IMR-90 (cell line): ENCODE measurements around the gene IL1RAP.

ENCODE experiments used
- BHLHE40 ChIP-seq: fragments of 150-350 bp; IDR thresholded peaks from 2 replicates; pipeline ENCODE4 v1.6.1; 2016; ENCODE audit warnings: mild to moderate bottlenecking, low read depth, low read length
- CEBPB ChIP-seq: IDR thresholded peaks from 2 replicates; pipeline ENCODE4 v1.6.1; 2012; ENCODE audit warnings: low read depth, low read length, improper control_type of control experiment
- CHD1 ChIP-seq: IDR thresholded peaks from 2 replicates; pipeline ENCODE4 v1.6.1; 2012; ENCODE audit warnings: low read depth, low read length, improper control_type of control experiment
- FOS ChIP-seq: fragments of 150-350 bp; IDR thresholded peaks from 2 replicates; pipeline ENCODE4 v1.6.1; 2016; ENCODE audit warnings: low read depth, low read length
- MAZ ChIP-seq: IDR thresholded peaks from 2 replicates; pipeline ENCODE4 v1.6.1; 2012; ENCODE audit warnings: low read depth, mild to moderate bottlenecking, low read length, improper control_type of control experiment, moderate library complexity, borderline replicate concordance
- MXI1 ChIP-seq: IDR thresholded peaks from 2 replicates; pipeline ENCODE4 v1.6.1; 2012; ENCODE audit warnings: low read depth, mild to moderate bottlenecking, low read length, moderate library complexity, borderline replicate concordance
- POLR2A ChIP-seq: IDR thresholded peaks from 2 replicates; pipeline ENCODE4 v1.6.1; 2012; ENCODE audit warnings: mild to moderate bottlenecking, low read depth, low read length
- RAD21 ChIP-seq: IDR thresholded peaks from 2 replicates; pipeline ENCODE4 v1.6.1; 2012; ENCODE audit warnings: low read length, improper control_type of control experiment
- RCOR1 ChIP-seq: IDR thresholded peaks from 2 replicates; pipeline ENCODE4 v1.6.1; 2012; ENCODE audit warnings: mild to moderate bottlenecking, low read length, improper control_type of control experiment; ENCODE audit not compliant: insufficient replicate concordance
- SMC3 ChIP-seq: fragments of 150-350 bp; IDR thresholded peaks from 2 replicates; pipeline ENCODE4 v1.6.1; 2016; ENCODE audit warnings: low read depth, mild to moderate bottlenecking, antibody characterized with exemption, low read length, moderate library complexity
- TF ChIP-seq, protein P1 (sequence below): conservative IDR thresholded peaks from 2 replicates; pipeline ENCODE4 v1.5.1; 2012; ENCODE audit warnings: mild to moderate bottlenecking, low read depth, low read length, improper control_type of control experiment
- TF ChIP-seq, protein P2 (sequence below): fragments of 150-350 bp; IDR thresholded peaks from 2 replicates; pipeline ENCODE4 v1.6.1; 2017; ENCODE audit warnings: mild to moderate bottlenecking, antibody characterized with exemption, low read length, low read depth

DNA sequence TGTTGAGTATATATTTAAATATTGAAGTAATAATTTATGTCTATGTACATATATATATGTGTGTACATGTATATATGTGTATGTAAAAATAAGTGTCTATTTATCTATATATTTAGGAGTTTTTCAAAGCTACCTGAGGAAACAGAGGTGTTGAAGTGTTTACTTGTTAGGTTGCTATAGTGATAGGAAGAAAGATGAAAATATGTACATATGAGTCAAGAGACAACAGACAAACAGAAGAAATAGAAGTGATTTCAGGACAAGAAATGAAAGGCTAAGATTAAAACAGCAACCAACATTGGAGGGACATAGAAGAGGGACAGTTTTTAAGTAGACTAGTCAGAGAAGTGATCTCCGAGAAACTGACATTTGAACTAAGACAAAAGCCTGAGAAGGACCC is 11.1 kb downstream of the IL1RAP start:
- TF ChIP-seq, protein P1, sequence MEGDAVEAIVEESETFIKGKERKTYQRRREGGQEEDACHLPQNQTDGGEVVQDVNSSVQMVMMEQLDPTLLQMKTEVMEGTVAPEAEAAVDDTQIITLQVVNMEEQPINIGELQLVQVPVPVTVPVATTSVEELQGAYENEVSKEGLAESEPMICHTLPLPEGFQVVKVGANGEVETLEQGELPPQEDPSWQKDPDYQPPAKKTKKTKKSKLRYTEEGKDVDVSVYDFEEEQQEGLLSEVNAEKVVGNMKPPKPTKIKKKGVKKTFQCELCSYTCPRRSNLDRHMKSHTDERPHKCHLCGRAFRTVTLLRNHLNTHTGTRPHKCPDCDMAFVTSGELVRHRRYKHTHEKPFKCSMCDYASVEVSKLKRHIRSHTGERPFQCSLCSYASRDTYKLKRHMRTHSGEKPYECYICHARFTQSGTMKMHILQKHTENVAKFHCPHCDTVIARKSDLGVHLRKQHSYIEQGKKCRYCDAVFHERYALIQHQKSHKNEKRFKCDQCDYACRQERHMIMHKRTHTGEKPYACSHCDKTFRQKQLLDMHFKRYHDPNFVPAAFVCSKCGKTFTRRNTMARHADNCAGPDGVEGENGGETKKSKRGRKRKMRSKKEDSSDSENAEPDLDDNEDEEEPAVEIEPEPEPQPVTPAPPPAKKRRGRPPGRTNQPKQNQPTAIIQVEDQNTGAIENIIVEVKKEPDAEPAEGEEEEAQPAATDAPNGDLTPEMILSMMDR = no peak
- no peak for TF ChIP-seq POLR2A
- TF ChIP-seq MAZ = no peak
- no peak for TF ChIP-seq CEBPB
- TF ChIP-seq FOS = no peak
- TF ChIP-seq CHD1 = no peak
- TF ChIP-seq, protein P2, sequence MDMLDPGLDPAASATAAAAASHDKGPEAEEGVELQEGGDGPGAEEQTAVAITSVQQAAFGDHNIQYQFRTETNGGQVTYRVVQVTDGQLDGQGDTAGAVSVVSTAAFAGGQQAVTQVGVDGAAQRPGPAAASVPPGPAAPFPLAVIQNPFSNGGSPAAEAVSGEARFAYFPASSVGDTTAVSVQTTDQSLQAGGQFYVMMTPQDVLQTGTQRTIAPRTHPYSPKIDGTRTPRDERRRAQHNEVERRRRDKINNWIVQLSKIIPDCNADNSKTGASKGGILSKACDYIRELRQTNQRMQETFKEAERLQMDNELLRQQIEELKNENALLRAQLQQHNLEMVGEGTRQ = no peak
- TF ChIP-seq BHLHE40 = no peak
- no peak for TF ChIP-seq MXI1
- TF ChIP-seq RCOR1 = no peak
- TF ChIP-seq RAD21 = no peak
- TF ChIP-seq SMC3 = no peak
